Measurements from ENCODE around the gene DPYD.

Gene DPYD

DNA sequence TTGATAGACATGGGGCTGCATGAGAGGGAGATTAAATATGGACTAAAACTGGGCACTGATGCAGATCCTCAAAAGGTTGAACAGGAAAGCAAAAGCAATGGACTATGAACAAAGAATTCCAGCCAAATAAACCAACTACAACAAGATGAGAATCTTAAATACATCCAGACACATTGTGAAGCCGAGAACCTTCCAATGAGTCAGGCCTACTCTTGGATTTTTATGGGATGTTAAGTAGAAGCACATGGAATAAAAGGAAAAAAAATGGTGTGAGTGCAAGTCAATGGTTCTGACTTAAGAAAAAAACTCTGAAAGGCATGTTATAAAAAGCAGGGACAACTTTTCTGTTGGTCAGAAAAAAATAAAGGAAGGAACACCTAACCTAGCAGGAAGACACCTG is 227.2 kb downstream of the DPYD start:
- peak; percentile 3 for DNase-seq (ENCODE audit: low read depth)

DNA sequence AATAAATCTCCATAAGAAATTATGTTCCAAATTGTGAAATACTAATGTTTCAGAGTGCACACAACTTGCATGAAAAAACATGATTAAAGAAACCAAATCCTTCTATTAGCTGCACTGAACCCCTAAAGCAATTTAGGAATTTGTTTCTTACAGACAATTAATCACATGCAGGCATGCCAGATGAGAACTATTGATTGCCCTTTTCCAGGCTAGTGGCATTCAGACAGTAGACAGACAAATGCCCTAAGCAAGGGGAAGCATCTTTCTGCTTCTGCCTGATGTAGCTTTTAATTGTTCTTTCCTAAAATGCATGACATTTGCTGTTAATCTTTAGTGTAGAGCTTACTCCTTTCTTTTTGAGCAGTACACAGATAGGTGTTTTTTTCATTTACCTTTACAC is 229.5 kb downstream of the DPYD start:
- no peak for DNase-seq (ENCODE audit: low read depth)

DNA sequence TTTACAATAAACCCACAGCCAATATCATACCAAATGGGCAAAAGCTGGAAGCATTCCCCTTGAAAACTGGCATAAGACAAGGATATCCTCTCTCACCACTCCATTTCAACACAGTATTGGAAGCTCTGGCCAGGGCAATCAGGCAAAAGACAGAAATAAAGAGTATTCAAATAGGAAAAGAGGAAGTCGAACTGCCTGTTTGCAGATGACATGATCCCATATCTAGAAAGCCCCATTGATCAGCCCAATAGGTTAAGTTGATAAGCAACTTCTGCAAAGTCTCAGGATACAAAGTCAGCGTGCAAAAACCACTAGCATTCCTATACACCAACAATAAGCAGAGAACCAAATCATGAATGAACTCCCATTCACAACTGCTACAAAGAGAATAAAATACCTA is 235.5 kb downstream of the DPYD start:
- DNase-seq (ENCODE audit: low read depth), result no peak

DNA sequence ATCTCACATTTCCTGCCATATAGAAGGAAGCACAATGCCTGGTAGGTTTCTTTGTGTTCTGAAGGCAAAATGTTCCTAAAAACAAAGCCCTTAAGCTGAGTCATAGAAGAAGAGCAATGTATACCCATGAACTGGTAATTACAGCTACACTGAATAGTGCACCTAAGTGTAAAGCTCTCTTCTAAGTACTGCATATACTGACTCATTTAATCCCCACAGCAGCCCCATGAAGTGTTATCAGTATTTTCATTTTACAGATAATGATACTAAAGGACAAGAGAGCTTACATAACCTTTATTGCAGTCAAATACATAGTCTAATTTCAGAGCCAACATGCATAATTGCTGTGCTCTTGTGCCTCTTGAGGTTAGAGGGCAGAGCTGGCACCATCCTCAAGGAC is 239.9 kb downstream of the DPYD start:
- no peak for DNase-seq (ENCODE audit: low read depth)

DNA sequence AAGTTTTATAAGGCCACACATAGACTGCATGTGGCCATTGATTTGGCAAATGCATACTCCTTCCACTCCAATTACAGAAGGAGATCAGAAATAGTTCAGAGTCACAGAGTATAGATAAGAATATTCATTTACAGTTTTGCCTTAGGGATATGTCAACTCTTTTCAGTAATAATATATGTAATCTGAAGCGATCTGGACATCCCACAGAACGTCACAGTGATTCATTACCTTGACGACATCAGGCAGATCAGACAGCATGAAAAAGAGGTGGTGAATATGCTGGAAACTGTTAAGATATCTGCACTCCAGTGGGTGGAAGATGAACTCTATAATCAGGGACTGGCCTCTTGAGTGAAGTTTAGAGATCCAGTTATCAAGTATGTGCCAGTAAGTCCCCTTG is 240.4 kb downstream of the DPYD start:
- DNase-seq (ENCODE audit: low read depth), result no peak

DNA sequence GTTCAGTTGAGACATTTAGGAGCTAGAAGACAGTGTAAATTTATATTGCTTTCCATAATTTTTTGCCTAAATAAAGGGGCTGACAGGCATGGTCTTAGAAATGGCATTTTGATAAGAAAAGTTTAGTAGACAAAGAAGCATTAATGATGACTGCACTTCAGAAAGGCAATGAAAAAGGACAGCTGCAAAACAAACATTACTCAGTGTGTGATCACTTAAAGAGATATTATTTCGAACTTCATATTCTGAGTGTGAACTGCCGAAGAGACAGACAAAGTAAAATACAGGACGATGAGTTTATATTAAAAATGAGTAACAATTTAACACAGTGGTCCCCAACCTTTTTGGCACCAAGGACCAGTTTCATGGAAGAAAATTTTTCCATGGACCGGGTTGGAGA is 243.1 kb downstream of the DPYD start:
- no peak for DNase-seq (ENCODE audit: low read depth)

DNA sequence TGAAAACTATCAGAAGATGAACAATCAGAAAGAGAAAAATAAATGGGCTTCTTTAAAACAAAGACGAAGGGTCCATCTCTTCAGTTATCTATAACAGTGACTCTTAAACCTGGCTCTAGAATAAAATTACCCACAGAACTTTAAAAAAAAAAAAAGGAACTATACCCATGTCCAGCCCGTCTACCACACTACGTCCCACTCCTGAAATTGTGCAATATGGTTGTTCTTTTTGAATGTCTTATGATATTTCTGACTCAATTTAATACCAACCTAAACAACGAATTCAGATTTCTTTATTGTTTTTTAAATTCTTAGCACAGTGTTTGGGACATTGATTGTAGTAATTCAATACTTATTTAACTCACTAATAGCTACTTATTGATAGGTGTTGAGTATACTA is 246.3 kb downstream of the DPYD start:
- DNase-seq (ENCODE audit: low read depth), result no peak

DNA sequence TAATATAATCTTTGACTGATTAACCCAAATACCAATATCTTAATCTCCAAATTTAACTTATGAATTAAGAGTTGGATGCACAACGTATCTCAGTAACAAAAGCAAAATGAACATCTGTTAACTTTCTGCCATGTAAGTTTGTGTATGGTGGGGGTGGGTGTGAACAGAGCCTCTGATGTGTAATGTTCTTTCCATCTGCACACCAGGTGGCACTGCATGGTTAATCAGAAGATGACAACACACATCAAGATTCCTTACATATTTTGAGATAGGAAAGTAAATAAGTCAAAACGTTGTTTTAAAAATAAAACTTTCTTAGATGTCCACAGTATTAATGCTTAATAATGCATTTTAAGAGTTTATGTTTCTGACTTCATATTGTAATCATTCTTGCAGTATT is 251.9 kb downstream of the DPYD start:
- no peak for DNase-seq (ENCODE audit: low read depth)

DNA sequence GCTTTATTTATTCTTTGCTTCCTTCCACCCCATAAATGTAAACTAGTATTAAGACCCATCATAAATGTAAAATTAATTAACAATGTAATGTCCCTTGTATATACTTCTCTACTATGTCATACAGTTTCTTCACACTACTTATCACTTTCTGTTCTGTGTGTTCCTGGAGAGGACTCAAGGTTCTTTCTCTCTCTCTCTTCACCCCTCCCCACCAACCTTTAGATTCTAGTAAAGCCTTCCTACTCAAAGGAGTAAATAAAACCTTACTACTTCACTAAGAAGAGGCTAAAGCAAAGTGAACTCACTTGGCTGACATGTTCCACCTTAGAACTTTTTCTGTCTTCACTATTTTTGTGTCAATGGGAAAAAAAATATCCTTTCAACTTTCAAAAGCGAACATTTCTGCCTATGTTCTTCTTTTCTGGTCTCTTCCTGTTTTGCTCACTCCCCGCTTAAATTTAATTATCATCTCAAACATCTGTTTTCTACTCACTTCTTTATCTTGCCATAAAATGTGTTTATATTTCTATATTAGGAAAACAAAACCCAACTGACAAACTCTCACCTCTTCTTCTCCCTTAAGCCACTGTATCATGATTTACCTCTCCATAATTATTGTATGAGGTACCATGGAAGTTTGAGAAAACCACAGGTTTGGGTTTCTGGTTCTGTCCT is 260.3 kb downstream of the DPYD start:
- no peak for DNase-seq (ENCODE audit: low read depth)

DNA sequence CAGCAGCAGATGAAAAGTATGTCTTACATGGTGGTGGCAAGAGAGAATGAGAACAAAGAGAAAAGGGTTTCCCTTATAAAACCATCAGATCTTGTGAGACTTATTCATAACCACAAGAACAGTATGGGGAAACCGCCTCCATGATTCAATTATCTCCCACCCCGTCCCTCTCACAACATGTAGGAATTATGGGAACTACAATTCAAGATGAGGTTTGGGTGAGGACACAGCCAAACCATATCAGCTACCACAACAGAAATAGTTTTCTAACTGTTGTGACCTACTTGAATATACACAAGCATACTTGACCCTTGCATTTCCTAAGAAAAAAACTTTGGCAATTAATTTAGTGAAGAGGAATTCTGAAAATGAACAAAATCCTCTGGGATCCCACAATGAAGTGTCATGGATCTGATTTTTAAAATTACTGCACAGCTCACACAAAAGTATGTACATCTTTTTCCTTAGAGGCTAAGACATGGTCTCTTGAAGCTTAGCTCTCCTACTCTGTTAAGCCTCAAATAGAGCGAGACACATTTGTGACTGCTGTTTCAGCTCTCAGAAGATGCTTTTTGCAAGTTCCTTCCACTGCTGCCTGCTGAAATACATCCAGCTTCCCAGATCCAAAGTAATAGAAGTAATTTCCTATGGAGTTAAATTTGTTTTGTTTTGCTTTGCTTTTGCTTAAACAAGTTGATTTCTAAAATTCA is 265.8 kb downstream of the DPYD start:
- peak; percentile 27 for DNase-seq (ENCODE audit: low read depth)

DNA sequence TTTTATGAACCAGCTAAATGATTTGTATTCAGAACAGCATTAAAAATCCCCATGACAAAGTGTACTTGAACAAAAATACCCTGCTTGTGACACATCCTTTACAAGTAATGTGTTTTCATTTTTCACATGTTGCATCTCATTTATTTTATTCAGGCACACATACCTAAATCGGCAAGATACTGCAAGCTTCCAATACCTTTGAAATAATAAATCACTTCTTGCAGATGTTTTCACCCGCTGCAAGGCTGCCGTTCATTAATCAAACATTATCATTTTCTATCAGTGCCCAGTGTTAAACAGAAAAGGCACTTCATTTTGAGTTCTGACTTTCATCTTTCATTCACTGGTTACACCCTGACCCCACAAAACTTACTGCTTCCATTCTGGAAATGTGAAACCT is 269.6 kb downstream of the DPYD start:
- no peak for DNase-seq (ENCODE audit: low read depth)

DNA sequence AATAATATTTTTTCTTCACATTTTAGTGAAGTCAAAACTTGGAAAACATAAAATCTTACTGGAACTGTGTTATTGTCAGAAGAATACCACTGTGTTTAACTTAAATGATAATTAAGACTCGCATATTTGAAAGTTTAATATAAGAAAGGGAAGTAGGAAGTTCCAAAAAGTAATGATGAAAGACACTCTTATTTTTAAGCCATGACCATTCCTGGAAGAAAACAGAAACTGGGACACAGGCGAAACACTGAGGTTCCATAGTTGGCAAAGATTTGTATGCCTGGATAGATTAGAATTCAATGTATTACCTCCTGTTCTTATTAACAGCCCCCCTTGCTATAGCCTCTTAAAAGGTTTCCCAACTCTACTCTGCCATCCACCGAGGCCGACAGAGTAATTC is 271.2 kb downstream of the DPYD start:
- no peak for DNase-seq (ENCODE audit: low read depth)

DNA sequence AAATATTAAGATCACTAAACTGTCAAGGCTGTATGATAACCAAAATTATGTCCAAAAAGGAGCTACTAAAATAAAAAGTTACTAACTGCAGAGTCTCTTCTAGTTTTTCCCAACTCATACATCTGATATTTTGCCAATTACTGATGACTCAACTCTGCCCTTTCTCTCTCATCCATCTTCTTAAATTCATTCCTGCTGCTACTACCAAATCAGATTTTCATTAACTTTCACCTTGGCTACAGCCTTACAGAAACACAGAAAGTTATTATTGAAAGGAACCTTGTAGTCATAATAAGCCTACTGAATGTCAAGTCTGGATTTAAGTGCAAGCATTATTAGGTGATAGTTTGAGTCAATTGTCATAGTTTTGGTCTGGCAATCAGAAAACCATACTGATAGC is 273.1 kb downstream of the DPYD start:
- peak; percentile 79 for DNase-seq (ENCODE audit: low read depth)

DNA sequence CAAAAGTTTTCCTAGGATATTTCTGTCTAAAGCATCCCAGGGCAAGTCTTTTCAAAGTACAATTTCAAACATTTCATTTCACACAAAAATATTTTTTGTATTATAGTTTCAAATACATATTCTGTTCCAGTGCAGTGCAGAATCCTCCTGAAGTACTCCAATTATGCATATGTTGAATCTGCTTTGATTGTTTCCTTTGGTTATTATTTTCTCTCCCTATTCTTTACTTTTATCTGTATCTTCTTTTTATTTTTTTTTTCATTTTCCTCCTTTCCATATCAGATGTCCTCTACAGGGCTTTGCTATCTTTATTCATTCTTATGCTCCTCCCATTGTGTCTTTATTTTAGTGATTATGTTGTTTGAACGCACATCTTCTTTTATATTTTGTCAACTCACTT is 274.8 kb downstream of the DPYD start:
- DNase-seq (ENCODE audit: low read depth), result no peak

DNA sequence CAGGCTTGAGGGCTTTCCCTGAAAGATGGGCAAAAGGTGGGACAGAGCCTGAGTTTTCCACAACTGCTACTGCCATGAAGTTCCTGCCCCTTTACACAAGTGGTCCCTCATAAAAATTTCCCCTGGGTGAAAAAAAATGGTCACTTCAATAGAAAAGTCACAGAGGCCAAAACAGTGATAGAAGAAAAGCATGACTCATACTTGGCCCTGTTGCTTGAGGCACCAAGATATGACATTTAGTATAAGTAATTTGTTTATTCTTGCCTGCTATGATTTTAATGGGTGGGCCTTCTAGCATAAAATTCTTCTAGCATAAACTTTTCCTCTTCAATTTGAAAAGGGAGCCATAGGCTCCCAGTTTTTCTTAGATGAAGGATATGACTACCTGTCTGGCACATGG is 280.2 kb downstream of the DPYD start:
- no peak for DNase-seq (ENCODE audit: low read depth)

DNA sequence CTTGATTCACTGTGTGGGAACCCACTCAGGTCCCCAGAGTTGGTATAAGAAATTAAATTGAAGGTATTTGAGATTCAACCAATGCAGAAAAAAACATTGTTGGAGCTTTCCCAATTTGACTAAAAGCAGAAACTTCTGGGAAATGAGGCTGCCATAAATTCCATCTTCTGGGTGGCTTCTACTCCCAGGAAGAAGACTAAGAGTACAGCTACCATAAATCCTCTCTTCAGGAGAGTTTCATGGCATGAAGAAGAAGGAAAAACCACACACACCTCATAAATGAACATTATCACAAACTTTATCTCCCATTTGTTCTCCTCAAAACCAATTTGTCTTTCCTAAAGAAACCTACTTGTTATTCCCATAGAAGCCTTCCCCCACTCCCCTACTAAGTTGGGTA is 283.9 kb downstream of the DPYD start:
- no peak for DNase-seq (ENCODE audit: low read depth)

DNA sequence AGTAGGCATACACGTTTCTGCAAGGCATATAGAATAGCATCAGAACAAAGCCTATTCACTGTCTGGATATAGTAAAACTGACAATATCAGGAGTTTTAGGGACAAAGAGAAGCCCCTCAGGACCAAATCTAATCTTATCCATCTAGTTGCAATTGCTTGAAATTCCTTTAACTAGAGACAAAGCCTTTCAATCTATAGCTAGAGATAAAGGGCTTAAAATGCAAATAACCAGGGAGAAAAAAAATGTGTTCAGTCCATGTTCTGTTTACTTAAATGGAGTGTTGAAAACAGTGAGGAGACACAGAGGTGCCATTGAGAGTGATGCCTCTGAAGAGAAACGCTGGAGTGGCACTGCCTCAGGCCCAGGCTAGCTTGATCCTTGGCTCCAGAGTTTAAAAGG is 286.1 kb downstream of the DPYD start:
- DNase-seq (ENCODE audit: low read depth), result no peak

DNA sequence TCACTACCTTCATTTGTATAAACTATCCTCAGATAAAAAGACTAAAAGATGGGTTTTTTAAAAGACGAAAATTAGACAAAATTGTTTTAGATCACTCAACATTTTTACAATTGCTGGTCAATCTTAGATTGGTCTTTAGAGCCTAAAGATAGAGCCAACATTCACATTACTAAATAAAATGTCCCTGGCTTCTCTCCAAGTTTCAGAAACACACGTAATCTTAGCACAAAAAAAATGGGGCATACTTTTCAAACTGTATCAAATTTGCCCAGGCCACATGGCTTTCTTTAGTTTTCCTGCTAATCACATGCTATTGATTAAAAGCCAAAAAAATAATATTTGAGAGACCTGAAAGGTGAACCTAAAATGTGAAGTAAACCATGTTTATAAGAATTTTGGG is 288.1 kb downstream of the DPYD start:
- DNase-seq (ENCODE audit: low read depth), result no peak

DNA sequence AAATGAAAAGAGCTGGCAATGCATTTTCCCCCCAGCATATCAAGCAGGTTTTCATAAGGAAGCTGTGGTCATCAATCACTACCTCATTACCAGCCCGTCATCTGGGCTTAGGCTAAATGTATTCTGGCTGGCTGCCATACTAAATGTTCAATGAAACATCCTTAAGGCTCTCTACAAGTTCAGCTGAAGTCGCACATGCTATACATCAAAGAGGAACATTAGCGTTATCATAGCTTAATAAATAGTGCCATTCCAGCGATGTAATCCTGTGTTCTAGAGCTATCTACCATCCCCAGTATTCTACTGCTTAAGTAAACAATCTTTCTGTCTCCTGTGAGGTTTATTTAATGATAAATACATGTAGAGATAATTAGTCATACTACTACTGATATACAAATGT is 288.8 kb downstream of the DPYD start:
- no peak for DNase-seq (ENCODE audit: low read depth)

DNA sequence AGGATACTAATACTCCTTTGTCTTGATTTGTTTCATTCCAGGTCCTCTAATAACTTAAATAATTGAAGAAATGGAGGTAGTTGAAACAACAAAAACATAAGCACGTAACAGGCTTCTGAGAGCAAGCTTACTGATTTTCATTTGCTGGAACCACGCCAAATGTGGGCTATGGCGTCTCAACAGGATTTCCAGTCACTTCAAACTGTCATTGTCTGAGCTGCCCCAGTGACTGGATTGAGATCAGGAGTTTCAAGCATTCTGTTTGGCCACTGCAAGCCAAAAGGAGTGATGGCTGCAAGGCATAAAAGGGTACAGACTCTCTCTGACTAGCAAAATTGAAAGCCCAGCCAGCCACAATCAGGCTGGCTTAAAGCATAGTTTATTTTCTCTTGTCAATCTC is 289.9 kb downstream of the DPYD start:
- no peak for DNase-seq (ENCODE audit: low read depth)

DNA sequence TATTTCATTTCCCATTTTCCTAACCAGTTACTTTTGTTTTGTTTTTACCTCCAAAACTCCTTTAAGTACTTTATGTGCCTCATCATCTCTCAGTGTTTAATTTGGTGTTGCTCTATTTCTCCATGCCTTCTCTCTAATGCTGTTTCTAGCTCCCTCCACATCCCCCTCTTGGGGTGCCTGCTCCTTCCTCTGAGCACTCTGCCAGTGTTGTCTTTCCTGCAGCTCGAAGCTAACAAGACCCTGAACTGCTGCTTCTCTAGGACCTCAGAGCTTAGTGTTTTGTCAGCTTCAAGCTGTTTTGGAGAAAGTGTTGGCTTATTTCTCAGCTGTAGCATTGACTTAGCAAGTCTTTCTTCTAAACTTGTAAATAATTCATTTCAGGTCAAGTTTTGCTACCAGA is 290.6 kb downstream of the DPYD start:
- DNase-seq (ENCODE audit: low read depth), result no peak

DNA sequence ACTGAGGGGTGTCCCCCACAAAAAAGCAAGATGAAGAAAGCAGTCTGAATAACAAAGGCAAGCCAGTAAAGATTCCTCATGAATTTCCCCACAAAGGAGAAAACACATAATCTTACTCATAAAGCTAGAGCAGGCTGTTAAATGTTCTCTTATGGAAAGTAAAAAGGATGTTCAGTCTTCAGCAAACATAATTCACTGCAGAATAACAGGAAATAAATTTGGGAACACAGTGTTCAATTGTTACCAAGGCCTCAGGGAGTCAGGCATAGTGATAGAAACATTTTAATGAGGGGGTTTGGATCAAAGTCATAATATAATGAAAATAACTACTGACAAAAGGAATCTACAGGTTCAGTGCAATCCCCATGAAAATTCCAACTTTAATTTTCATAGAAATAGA is 297.6 kb downstream of the DPYD start:
- DNase-seq (ENCODE audit: low read depth), result no peak

DNA sequence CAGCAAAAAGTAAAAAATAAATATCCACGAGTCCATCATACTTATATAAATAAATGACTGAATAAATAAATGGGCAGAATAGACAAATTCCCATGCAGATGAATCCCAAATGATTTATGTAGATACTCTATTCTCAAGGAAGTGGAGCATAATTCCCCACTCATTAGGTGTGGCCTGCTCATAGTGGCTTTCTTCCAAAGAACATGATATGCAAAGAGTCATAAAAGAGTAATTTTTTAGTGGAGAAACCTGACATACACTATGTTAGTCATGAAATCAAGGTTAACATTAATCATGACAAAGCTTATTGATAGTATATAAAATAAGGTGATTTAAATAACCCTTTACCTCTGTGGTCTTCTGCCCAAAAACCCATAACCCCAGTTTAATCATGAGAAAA is 298.9 kb downstream of the DPYD start:
- DNase-seq (ENCODE audit: low read depth), result no peak

DNA sequence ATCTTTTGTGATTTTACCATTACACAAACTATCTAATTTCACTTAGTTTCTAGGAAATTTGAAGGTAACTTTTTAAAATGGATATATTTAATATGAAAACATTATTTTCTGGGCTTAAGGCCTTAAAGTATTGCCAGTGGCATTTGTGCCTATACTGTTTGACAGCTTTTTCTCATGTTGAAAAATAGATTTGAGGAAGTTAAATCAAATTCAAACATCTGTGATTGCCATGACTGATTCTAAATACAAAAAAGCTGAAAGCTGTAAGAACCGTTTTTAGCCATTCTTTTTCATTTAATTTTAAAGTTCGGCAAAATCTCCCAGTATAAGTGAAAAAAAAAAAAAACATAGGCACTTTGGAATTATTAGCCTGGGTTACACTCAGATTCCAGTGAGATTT is 301.1 kb downstream of the DPYD start:
- DNase-seq (ENCODE audit: low read depth), result no peak
